ENCODE results near the gene PAPSS2. TPM values are rescaled to one million over a fixed set of nuclear protein-coding genes. Genes with fewer than 3 reads are reported as not detected.

PAPSS2 gene
- total RNA-seq, 4 donors from 2014 or later, result 25.5 to 32.1 (median 28.8) TPM

- H3K27ac ChIP-seq, result no peak overlapping the region
- WGBS, 2 donors, result 76 to 86% methylated on average over 9 of the region's 9 CpGs
Observed at GRCh38 chr10:87702260-87702972, 42.7 kb downstream of the PAPSS2 start.

GRCh38 chr10:87702973-87703294 is 43.3 kb downstream of the PAPSS2 start:
- H3K27ac ChIP-seq, result no peak overlapping the region
- H3K27me3 ChIP-seq, result no peaks in the 10 kb centered on the region
- no peaks in the 10 kb centered on the region for H3K36me3 ChIP-seq
- no peak for TF ChIP-seq CTCF (IDR thresholded peaks at IDR 0.05)
- no peak for TF ChIP-seq POLR2A (IDR thresholded peaks at IDR 0.05)
- H3K4me1 ChIP-seq, result no peaks in the 10 kb centered on the region
- H3K4me3 ChIP-seq (replicated peaks in 1 of 3), result no peak overlapping the region
- intact Hi-C loops (cut with DNase I), result no loop called here
- DNase-seq, result no peak
- WGBS, 2 donors, result 91 to 93% methylated on average over 4 of the region's 4 CpGs
- no peaks in the 10 kb centered on the region for H3K9me3 ChIP-seq

More at GRCh38 chr10:87702260-87702972, 42.7 kb downstream of the PAPSS2 start:
- DNase-seq, result no peak
- no peaks in the 10 kb centered on the region for H3K9me3 ChIP-seq
- no peaks in the 10 kb centered on the region for H3K4me1 ChIP-seq
- intact Hi-C loops (cut with DNase I), result no loop called here
- no peaks in the 10 kb centered on the region for H3K27me3 ChIP-seq
- no peak overlapping the region for H3K4me3 ChIP-seq (replicated peaks in 1 of 3)
- TF ChIP-seq CTCF (IDR thresholded peaks at IDR 0.05), result no peak
- no peak for TF ChIP-seq POLR2A (IDR thresholded peaks at IDR 0.05)
- no peaks in the 10 kb centered on the region for H3K36me3 ChIP-seq

GRCh38 chr10:87703771-87704170 is 44.1 kb downstream of the PAPSS2 start:
- 73 to 80% methylated on average over 1 of the region's 1 CpG for WGBS, 2 donors
- Histone ChIP-seq H3K4me1 (no peaks in the 10 kb centered on the region), H3K27ac (no peak overlapping the region), H3K9me3 (no peaks in the 10 kb centered on the region), H3K4me3 (replicated peaks in 1 of 3) (no peak overlapping the region), H3K27me3 (no peaks in the 10 kb centered on the region), H3K36me3 (no peaks in the 10 kb centered on the region)
- TF ChIP-seq POLR2A (IDR thresholded peaks at IDR 0.05) (no peak), CTCF (IDR thresholded peaks at IDR 0.05) (no peak)
- intact Hi-C loops (cut with DNase I), result no loop called here
- DNase-seq, result no peak

GRCh38 chr10:87705339-87705738 is 45.7 kb downstream of the PAPSS2 start:
- Histone ChIP-seq H3K36me3 (no peaks in the 10 kb centered on the region), H3K4me3 (replicated peaks in 1 of 3) (no peak overlapping the region), H3K9me3 (no peaks in the 10 kb centered on the region), H3K27ac (no peak overlapping the region), H3K27me3 (no peaks in the 10 kb centered on the region), H3K4me1 (no peaks in the 10 kb centered on the region)
- TF ChIP-seq CTCF (IDR thresholded peaks at IDR 0.05) (no peak), POLR2A (IDR thresholded peaks at IDR 0.05) (no peak)
- intact Hi-C loops (cut with DNase I), result no loop called here
- no peak for DNase-seq

- intact Hi-C loops (cut with DNase I), result no loop called here
- Histone ChIP-seq H3K36me3 (no peaks in the 10 kb centered on the region), H3K4me1 (no peaks in the 10 kb centered on the region), H3K4me3 (replicated peaks in 1 of 3) (no peak overlapping the region), H3K9me3 (no peaks in the 10 kb centered on the region), H3K27ac (no peak overlapping the region), H3K27me3 (no peaks in the 10 kb centered on the region)
- peak; percentile 29 to 58 for DNase-seq
- WGBS, 2 donors, result 61 to 78% methylated on average over 4 of the region's 4 CpGs
- TF ChIP-seq CTCF (IDR thresholded peaks at IDR 0.05) (no peak), POLR2A (IDR thresholded peaks at IDR 0.05) (no peak)
Observed at GRCh38 chr10:87706731-87707130, 47.1 kb downstream of the PAPSS2 start.
